ENCODE results near the gene CHN1.

Gene CHN1

GRCh38 chr2:174859563-174860169 is 145.5 kb downstream of the CHN1 start:
- DNase-seq: no peak

GRCh38 chr2:174858745-174859144 is 146.4 kb downstream of the CHN1 start:
- DNase-seq: no peak

GRCh38 chr2:174856447-174856846 is 148.7 kb downstream of the CHN1 start:
- DNase-seq: no peak

- no peak for DNase-seq
Measured at GRCh38 chr2:174846941-174847938, 157.9 kb downstream of the CHN1 start.

- DNase-seq: no peak
Measured at GRCh38 chr2:174846218-174846617, 159.0 kb downstream of the CHN1 start.

- no peak for DNase-seq
Measured at GRCh38 chr2:174844295-174844708, 160.9 kb downstream of the CHN1 start.

GRCh38 chr2:174842496-174842895 is 162.7 kb downstream of the CHN1 start:
- DNase-seq: no peak

- DNase-seq: no peak
Measured at GRCh38 chr2:174841936-174842335, 163.2 kb downstream of the CHN1 start.

- no peak for DNase-seq
Measured at GRCh38 chr2:174841350-174841749, 163.8 kb downstream of the CHN1 start.

GRCh38 chr2:174840436-174840835 is 164.7 kb downstream of the CHN1 start:
- DNase-seq: no peak

GRCh38 chr2:174839662-174840061 is 165.5 kb downstream of the CHN1 start:
- no peak for DNase-seq

- no peak for DNase-seq
Measured at GRCh38 chr2:174836995-174837390, 168.2 kb downstream of the CHN1 start.

- DNase-seq: no peak
Measured at GRCh38 chr2:174836377-174836994, 168.7 kb downstream of the CHN1 start.

- no peak for DNase-seq
Measured at GRCh38 chr2:174835797-174836255, 169.4 kb downstream of the CHN1 start.

- no peak for DNase-seq
Measured at GRCh38 chr2:174833737-174834136, 171.4 kb downstream of the CHN1 start.

GRCh38 chr2:174830561-174830960 is 174.6 kb downstream of the CHN1 start:
- no peak for DNase-seq

- DNase-seq: no peak
Measured at GRCh38 chr2:174829550-174829949, 175.6 kb downstream of the CHN1 start.

- DNase-seq: no peak
Measured at GRCh38 chr2:174827371-174828369, 177.5 kb downstream of the CHN1 start.

GRCh38 chr2:174826051-174826450 is 179.1 kb downstream of the CHN1 start:
- DNase-seq: no peak

- no peak for DNase-seq
Measured at GRCh38 chr2:174824068-174824467, 181.1 kb downstream of the CHN1 start.

- no peak for DNase-seq
Measured at GRCh38 chr2:174821628-174822027, 183.6 kb downstream of the CHN1 start.

GRCh38 chr2:174820361-174820760 is 184.8 kb downstream of the CHN1 start:
- no peak for DNase-seq

All from KG1 (cell line).